Measurements from ENCODE around the gene TARM1. TPM values are rescaled to one million over a fixed set of nuclear protein-coding genes. Genes with fewer than 3 reads are reported as not detected.

The TARM1 gene
- total and polyA plus RNA-seq, 2 of the 4 experiments (the other 2 are of a cell fraction): not detected

DNA sequence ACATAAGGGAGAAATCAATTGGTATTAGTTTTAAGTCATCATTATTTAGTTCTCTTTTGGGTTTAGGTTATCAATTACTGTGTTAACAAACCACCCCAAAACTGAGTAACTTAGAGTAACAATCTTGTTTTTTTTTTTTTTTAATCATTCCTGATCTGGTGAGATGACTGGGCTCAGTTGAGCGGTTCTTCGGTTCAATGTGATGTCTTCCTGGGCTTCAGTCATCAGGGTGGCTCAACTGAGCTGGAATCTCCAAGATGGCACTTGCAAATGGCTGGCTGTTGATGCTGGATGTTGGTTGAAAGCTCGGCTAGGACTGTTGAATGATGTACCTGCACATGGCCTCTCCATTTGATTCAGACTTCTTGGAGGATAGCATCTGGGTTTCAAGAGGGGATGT is 3.2 kb upstream of the TARM1 start:
- no CpG with 5 or more reads among the region's 3 CpGs for WGBS, 2 experiments (ENCODE audit: extremely low coverage in 2 of 2, insufficient read length in 1 of 2)
- Histone ChIP-seq H3K14ac (replicated peaks; ENCODE audit: low read depth, low read length) (no peak overlapping the region), H2BK15ac (ENCODE audit: low read depth, low read length) (no peak overlapping the region), H3K56ac (ENCODE audit: extremely low read depth, insufficient read depth, low read length) (no peak overlapping the region), H3K27me3 (ENCODE audit: control insufficient read depth, insufficient read depth, low read length) (no peaks in the 10 kb centered on the region), H2AK5ac (ENCODE audit: low read depth, low read length) (no peak overlapping the region), H4K8ac (ENCODE audit: low read depth in 2 of 2, low read length in 2 of 2) (no peak overlapping the region), H4K5ac (ENCODE audit: low read depth, low read length) (no peak overlapping the region), H2AK9ac (replicated peaks; ENCODE audit: low read depth, low read length, poor library complexity) (no peak overlapping the region), H3K18ac (ENCODE audit: low read depth, low read length) (no peak overlapping the region), H3K27ac (ENCODE audit: insufficient read depth, low read length) (no peak overlapping the region), H2BK120ac (ENCODE audit: low read depth, low read length) (no peak overlapping the region), H2BK20ac (ENCODE audit: low read depth, low read length) (no peak overlapping the region), H3K4me3 (ENCODE audit: insufficient read depth, low read depth, low read length) (no peak overlapping the region), H3K9ac (ENCODE audit: low read depth, low read length) (no peak overlapping the region), H3K79me1 (ENCODE audit: low read depth in 1 of 2, low read length in 2 of 2) (no peaks in the 10 kb centered on the region), H3K36me3 (ENCODE audit: control insufficient read depth, insufficient read depth, low read length) (no peaks in the 10 kb centered on the region), H3K4me2 (ENCODE audit: low read depth, low read length) (no peak overlapping the region), H3K9me3 (ENCODE audit: control insufficient read depth, insufficient read depth, low read length) (peaks cover 6% of the 10 kb centered on the region; the same call in 1 of the 2 replicates), H3K23ac (ENCODE audit: low read depth, low read length) (no peak overlapping the region), H3K4ac (ENCODE audit: low read depth, low read length) (no peak overlapping the region), H4K91ac (ENCODE audit: insufficient read depth, low read depth, low read length) (no peak overlapping the region), H2BK5ac (ENCODE audit: low read depth, low read length, poor library complexity, severe bottlenecking) (no peak overlapping the region), H4K20me1 (ENCODE audit: insufficient read depth, low read length) (no peaks in the 10 kb centered on the region), H3K9me1 (ENCODE audit: insufficient read depth, low read length) (no peaks in the 10 kb centered on the region), H3K4me1 (ENCODE audit: control insufficient read depth, insufficient read depth, low read length) (no peaks in the 10 kb centered on the region), H2AFZ (replicated peaks; ENCODE audit: low read length, poor library complexity) (no peak overlapping the region)
- no TSS peak for BruUV-seq (replicated peaks)
- POLR2A ChIA-PET (ENCODE audit: unreplicated experiment): no interaction called here
- DNase-seq: no peak
- dilution Hi-C loops (cut with HindIII; ENCODE audit: low sequenced_read_pairs, unreplicated experiment): no loop called here
- intact Hi-C loops (cut with micrococcal nuclease): no loop called here
- ATAC-seq (ENCODE audit: low read depth): no peak
- in situ Hi-C loops (cut with MboI; ENCODE audit: low sequenced_read_pairs): no loop called here
- CTCF ChIA-PET: no interaction called here
- TF ChIP-seq, protein P1, sequence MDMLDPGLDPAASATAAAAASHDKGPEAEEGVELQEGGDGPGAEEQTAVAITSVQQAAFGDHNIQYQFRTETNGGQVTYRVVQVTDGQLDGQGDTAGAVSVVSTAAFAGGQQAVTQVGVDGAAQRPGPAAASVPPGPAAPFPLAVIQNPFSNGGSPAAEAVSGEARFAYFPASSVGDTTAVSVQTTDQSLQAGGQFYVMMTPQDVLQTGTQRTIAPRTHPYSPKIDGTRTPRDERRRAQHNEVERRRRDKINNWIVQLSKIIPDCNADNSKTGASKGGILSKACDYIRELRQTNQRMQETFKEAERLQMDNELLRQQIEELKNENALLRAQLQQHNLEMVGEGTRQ (IDR thresholded peaks at IDR 0.05; ENCODE audit: low read depth, low read length): no peak
- TF ChIP-seq MAFK (IDR thresholded peaks at IDR 0.05; ENCODE audit: low read depth, low read length): no peak
- TF ChIP-seq CEBPB (IDR thresholded peaks at IDR 0.05; ENCODE audit: low read depth, low read length): no peak
- no peak for TF ChIP-seq SMC3 (IDR thresholded peaks at IDR 0.05; ENCODE audit: low read depth, low read length)
- TF ChIP-seq POLR2A (IDR thresholded peaks at IDR 0.05; ENCODE audit: low read depth, low read length): no peak
- TF ChIP-seq, protein P2, sequence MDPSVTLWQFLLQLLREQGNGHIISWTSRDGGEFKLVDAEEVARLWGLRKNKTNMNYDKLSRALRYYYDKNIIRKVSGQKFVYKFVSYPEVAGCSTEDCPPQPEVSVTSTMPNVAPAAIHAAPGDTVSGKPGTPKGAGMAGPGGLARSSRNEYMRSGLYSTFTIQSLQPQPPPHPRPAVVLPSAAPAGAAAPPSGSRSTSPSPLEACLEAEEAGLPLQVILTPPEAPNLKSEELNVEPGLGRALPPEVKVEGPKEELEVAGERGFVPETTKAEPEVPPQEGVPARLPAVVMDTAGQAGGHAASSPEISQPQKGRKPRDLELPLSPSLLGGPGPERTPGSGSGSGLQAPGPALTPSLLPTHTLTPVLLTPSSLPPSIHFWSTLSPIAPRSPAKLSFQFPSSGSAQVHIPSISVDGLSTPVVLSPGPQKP (IDR thresholded peaks at IDR 0.05; ENCODE audit: borderline replicate concordance, low read depth, low read length): no peak
- TF ChIP-seq RFX5 (IDR thresholded peaks at IDR 0.05; ENCODE audit: low read depth, low read length): no peak
- TF ChIP-seq RCOR1 (IDR thresholded peaks at IDR 0.05; ENCODE audit: insufficient replicate concordance, low read length): no peak

Measured in IMR-90 (cell line).